Measurements from ENCODE around the gene CACNA1B. TPM values are rescaled to one million over a fixed set of nuclear protein-coding genes. Genes with fewer than 3 reads are reported as not detected.

CACNA1B gene
- total and polyA plus RNA-seq, 2 of the 4 experiments (the other 2 are of a cell fraction), result 0.02 TPM; not detected in 1

DNA sequence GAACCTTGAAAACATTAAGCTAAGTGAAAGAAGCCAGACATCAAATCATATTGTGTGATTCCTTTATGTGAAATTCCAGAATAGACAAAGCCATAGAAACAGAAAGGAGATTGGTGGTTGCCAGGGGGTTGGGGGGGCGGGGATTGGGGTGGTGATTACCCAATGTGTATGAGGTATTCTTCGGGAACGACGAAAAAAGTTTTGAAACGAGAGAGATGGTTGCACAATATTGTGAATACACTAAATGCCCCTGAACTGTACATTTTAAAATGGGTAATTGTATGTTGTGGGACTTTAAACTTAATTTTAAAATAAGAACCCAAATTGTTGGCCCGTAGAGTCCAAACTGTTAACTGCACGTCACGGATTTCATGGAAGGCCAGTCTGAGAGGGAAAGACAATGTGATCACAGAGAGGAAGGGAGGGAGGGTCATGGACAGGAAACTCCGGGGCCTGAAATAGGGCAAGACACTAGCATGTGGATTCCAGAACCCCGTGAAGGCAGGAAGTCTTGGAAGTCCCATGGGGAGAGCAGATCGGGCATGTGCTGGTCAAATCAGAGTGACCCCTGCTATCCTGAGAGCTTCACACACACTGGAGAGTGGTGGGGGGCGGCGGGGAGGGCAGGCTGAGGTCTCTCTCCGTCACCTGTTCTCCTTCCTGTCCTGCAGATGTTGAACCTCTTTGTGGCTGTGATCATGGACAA, 218.4 kb downstream of the CACNA1B start:
- TF ChIP-seq SMC3 (IDR thresholded peaks at IDR 0.05; ENCODE audit: low read depth, low read length) (no peak), NFE2L2 (IDR thresholded peaks at IDR 0.05; ENCODE audit: low read depth, low read length) (no peak), MXI1 (IDR thresholded peaks at IDR 0.05; ENCODE audit: borderline replicate concordance, low read depth, low read length) (no peak), CEBPB (IDR thresholded peaks at IDR 0.05; ENCODE audit: low read depth, low read length) (no peak), MAFK (IDR thresholded peaks at IDR 0.05; ENCODE audit: low read depth, low read length) (no peak), MAZ (IDR thresholded peaks at IDR 0.05; ENCODE audit: borderline replicate concordance, low read depth, low read length) (no peak), POLR2A (IDR thresholded peaks at IDR 0.05; ENCODE audit: low read depth, low read length) (no peak), CHD1 (IDR thresholded peaks at IDR 0.05; ENCODE audit: low read depth, low read length) (no peak), FOS (IDR thresholded peaks at IDR 0.05; ENCODE audit: low read depth, low read length) (no peak), CTCF (conservative IDR thresholded peaks at IDR 0.05; ENCODE audit: low read depth, low read length) (no peak), BHLHE40 (IDR thresholded peaks at IDR 0.05; ENCODE audit: low read depth, low read length) (no peak), RAD21 (IDR thresholded peaks at IDR 0.05; ENCODE audit: low read length) (no peak), USF2 (IDR thresholded peaks at IDR 0.05; ENCODE audit: low read depth, low read length) (no peak), RFX5 (IDR thresholded peaks at IDR 0.05; ENCODE audit: low read depth, low read length) (no peak)
- H4K5ac ChIP-seq (ENCODE audit: low read depth, low read length), result no peak overlapping the region
- WGBS, 2 experiments (ENCODE audit: extremely low coverage in 2 of 2, insufficient read length in 1 of 2), result 61% methylated on average over 3 of the region's 14 CpGs; no CpG with 5 or more reads in 1 of the 2 experiments

More for the DNA sequence above, 218.4 kb downstream of the CACNA1B start:
- DNase-seq (no peak), ATAC-seq (ENCODE audit: low read depth) (no peak)
- Histone ChIP-seq H3K14ac (replicated peaks; ENCODE audit: low read depth, low read length) (no peak overlapping the region), H2AK5ac (ENCODE audit: low read depth, low read length) (no peak overlapping the region), H4K8ac (ENCODE audit: low read depth in 2 of 2, low read length in 2 of 2) (no peak overlapping the region), H3K9ac (ENCODE audit: low read depth, low read length) (no peak overlapping the region), H2BK20ac (ENCODE audit: low read depth, low read length) (no peak overlapping the region), H3K9me3 (ENCODE audit: control insufficient read depth, insufficient read depth, low read length) (peaks cover 37% of the 10 kb centered on the region), H3K4ac (ENCODE audit: low read depth, low read length) (no peak overlapping the region), H4K20me1 (ENCODE audit: insufficient read depth, low read length) (no peaks in the 10 kb centered on the region), H3K36me3 (ENCODE audit: control insufficient read depth, insufficient read depth, low read length) (no peaks in the 10 kb centered on the region), H3K4me3 (ENCODE audit: insufficient read depth, low read depth, low read length) (no peak overlapping the region), H3K79me1 (ENCODE audit: low read depth in 1 of 2, low read length in 2 of 2) (no peaks in the 10 kb centered on the region), H3K27me3 (ENCODE audit: control insufficient read depth, insufficient read depth, low read length) (no peaks in the 10 kb centered on the region), H2BK15ac (ENCODE audit: low read depth, low read length) (no peak overlapping the region), H2AFZ (replicated peaks; ENCODE audit: low read length, poor library complexity) (no peak overlapping the region), H3K4me2 (ENCODE audit: low read depth, low read length) (no peak overlapping the region), H3K56ac (ENCODE audit: extremely low read depth, insufficient read depth, low read length) (no peak overlapping the region), H2AK9ac (replicated peaks; ENCODE audit: low read depth, low read length, poor library complexity) (no peak overlapping the region), H4K91ac (ENCODE audit: insufficient read depth, low read depth, low read length) (no peak overlapping the region), H3K27ac (ENCODE audit: insufficient read depth, low read length) (no peak overlapping the region), H3K4me1 (ENCODE audit: control insufficient read depth, insufficient read depth, low read length) (no peaks in the 10 kb centered on the region), H2BK5ac (ENCODE audit: low read depth, low read length, poor library complexity, severe bottlenecking) (no peak overlapping the region), H3K9me1 (ENCODE audit: insufficient read depth, low read length) (no peaks in the 10 kb centered on the region), H3K23ac (ENCODE audit: low read depth, low read length) (no peak overlapping the region), H2BK120ac (ENCODE audit: low read depth, low read length) (no peak overlapping the region), H3K18ac (ENCODE audit: low read depth, low read length) (no peak overlapping the region)
- intact Hi-C loops (cut with micrococcal nuclease), result no loop called here
- ChIA-PET POLR2A (ENCODE audit: unreplicated experiment) (no interaction called here), CTCF (no interaction called here)
- in situ Hi-C loops (cut with MboI; ENCODE audit: low sequenced_read_pairs), result no loop called here
- dilution Hi-C loops (cut with HindIII; ENCODE audit: low sequenced_read_pairs, unreplicated experiment), result no loop called here
- BruUV-seq (replicated peaks), result no TSS peak

Data from IMR-90 (cell line).